Endothelial cell of hepatic sinusoid (primary cell): Measurements from ENCODE around the gene EPB41L3.

ENCODE experiments used
- in situ Hi-C: cut with HindIII; loops from 2 replicates; pipeline ENCODE4 v1.10.0; 2017; ENCODE audit warnings: low sequenced_read_pairs

EPB41L3 gene

DNA sequence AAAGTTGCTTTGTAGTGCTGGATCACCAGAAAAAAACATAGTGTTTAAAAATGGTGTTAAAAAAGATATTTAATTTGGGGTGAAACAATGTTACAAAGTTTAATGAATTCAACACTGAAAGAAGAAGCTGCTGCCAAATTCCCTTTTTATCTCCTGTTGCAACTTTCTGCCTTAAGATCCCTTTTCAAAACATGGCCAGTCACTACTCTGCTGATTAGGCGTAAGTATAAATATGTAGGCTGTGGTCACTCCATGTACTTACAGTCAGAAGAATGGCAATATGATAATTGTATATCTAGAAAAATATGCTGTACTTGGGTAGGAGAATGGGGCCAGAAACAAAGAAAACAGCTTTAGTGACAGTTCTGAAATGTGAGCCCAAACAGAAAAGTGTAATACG, 124.8 kb downstream of the EPB41L3 start:
- in situ Hi-C loops: no loop called here

DNA sequence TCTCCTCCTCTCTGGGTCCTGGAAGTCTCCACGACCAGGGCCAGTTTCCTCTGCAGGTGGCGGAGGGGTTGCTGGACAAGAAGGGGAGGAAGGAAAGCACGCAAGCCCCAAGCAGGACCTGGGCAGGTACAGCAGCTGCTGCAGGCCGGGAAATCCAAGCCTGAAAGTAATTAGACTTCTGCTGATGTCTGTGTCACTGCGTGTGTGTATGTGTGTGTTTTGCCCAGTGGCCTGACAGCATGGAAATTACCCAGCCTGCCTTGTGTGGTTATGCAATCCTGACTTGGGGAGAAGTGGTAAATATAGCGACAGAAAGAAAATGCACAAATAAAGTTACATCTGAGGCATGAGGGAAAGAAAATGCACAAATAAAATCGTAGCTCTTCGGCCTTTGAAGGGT, 126.5 kb downstream of the EPB41L3 start:
- in situ Hi-C loops: no loop called here

DNA sequence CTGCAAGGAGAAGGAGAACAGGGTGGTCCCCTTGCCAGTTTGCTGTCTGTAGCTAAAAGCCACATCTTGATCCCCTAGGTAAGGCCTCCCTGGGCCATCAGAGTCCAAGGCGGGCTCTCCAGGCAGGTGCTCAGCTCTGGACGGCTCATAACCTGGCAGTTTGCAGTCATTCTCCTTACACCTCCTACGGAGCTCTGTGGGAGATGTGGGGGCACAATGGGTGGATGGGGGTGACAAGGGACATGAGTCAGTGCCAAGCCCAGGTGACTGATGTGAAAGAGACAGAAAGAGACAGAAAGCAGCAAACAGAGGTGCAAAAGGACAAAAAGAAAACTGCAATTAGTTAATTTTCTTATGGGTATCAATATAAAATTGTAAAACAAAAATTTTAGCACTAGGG, 127.7 kb downstream of the EPB41L3 start:
- in situ Hi-C loops: no loop called here

DNA sequence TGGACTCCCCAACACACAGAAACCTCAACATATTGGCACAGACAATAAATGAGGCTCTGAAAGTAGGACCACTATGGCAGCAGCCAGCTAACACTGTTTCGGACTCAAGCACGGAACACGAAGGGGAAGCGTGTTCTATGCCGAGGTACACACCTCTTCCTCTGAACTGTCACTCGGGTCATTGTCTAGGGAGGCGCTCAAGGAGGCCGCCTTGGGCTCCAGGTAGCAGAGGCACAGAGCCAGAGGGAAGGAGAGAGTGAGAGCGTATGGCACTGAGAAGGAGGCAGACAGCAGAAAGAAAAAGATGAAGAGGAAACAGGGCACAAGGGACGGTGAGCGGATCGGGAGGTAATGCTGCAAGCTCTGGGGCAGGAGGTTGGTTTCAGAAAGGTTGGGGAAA, 128.1 kb downstream of the EPB41L3 start:
- in situ Hi-C loops: no loop called here

DNA sequence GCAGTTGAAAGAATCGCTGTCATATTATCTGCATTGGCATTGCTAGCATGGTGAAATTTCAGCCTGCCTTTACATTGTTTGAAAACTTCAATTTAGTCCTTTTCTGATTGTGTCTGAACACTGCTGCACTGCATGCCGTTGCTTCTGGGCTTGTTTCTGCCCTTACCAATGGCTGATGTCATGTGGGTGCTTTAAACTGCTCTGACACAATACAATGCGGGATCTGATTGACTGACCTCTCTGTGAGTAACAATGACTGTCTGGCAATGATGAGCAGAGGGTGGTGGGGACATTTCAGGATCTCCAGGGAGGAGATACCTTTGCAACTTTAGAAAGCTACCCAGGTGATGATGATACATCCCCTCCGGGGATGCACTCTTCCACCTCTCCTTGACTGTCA, 128.8 kb downstream of the EPB41L3 start:
- in situ Hi-C loops: no loop called here

DNA sequence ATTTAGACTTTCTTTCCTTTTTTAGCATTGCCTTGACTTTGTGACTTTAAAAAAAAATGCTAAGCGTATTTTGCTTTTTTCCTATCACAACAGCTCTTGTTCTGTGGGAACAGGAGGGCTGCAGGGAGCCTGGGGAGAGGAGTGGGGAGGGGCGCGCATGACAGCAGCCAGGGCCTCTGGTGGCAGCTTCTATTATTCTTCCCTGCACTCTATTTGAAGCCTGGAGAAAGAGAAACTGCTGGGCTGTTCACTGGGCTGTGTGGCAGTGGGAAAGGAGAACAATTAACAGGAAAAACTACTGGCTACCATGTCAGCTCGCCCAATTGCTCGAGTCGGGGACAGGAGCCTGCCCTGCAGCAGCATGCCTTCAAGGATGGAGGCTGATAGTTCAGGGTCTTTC, 129.3 kb downstream of the EPB41L3 start:
- in situ Hi-C loops: no loop called here

DNA sequence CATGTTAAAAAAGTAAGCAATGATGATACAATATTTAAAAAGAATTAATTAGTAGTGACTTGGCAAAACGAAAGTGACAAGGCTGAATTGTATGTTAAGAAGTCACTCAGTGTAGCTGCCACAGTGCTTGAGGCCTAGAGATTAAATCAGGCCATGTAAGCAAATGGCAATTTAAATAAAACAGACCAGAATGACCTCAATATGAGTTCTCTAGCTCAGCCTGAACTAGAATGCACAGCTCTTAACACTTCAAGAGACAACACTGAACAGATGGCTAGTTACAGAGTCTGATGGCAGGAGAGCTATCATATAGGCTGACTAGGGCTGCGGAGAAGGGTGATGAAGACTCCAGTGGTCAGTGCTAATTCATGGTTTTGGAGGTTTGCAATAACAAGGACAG, 130.3 kb downstream of the EPB41L3 start:
- in situ Hi-C loops: no loop called here

DNA sequence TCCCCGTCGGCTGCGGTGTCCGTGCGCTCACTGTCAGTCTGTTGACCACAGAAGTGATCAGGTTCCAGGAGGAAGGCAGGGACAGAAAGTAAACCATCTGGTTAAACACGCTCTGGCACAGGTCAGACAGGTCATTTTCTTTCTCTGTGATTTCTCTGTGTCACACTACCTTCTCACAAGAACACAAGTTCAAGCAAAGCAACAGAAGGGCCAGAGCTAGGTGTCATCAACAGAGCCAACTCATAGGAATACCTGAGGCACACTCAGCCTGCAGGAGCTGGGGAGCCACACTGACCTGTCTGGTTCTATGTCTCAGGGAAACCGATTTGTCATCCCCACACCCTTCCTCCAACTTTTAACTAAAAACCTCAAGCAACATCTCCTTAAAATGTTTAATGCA, 133.2 kb downstream of the EPB41L3 start:
- in situ Hi-C loops: no loop called here

DNA sequence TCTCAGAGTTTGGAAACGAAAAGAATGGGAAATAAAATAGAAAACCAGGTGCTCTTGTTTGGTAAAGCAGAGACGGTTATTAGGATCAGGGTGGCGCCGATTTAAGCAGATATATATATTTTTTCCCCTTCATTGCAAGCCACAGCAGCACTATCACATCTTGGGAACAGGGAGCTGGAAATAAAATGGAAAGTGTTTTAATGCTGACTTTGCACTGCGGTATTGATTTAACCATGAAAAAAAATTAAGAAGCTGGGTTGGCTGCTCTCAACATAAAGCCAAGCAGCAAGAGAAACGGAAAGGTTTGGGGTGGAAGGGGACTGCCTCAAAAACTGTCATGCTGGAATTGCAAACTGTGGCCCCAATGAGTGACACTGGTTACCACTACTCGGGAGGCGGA, 145.5 kb downstream of the EPB41L3 start:
- in situ Hi-C loops: no loop called here

DNA sequence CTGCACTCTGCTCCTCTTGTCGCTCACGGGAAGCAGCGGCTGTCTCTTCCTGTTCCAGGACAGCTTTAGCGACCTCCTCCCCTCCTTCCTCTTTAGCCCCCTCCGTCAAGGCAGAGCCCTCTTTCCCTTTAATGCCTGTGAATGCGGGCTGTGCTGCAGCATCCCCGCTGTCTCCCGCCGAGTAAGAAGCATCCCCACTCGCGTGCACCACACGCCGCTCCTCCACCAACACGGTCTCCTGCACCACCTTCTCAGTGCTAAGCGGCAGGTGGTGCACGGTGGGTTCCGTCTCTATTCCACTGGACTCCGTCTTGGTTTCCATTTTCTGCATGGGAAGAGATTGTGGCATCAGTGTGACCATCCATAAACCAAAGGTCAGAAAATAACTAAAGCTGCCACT, 146.7 kb downstream of the EPB41L3 start:
- in situ Hi-C loops: no loop called here

DNA sequence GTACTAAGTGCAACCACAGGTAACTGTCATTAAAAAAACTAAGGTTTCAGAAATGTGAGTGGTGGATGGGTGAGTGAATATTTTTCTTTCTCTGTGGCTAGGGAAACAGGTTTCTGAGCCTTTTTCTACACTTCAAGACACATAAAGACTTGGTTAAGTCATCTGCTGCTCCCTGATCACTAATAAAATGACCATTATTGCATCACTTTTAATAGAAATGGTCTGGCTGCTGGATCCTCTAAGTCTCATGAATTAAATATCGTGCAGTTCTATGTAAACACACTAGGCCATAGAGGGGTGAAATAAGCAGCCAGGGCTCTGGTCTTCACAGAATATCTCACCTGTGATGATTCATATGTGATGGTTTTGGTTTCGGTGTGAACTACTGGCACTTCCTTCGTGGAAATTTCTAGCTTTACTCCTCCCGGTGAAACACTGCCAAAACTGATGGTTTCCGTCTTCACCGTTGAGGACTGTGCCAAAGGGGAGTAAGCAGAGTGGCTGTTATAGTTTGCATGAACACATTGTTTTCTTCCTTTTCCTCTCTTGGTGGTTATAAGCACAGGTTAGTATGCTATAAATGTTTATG, 147.8 kb downstream of the EPB41L3 start:
- in situ Hi-C loops: no loop called here

DNA sequence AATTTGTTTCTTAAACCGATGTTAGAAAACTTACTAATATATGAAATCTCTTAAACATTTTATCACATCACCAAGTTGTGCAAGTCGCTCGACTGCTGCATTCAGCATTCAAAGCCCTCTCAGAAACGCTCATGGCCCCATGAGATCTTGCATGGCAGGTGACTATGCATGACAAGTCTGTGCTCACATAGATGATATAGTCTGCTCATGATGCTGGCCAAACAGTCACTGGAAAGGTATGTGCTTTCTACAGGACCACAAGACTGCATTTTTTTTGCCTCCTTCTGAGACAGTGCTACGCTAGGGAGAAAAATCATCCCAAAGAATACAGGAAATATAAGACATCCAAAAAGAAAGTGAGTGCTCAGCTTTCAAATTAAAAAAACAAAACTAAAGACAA, 150.0 kb downstream of the EPB41L3 start:
- in situ Hi-C loops: no loop called here

DNA sequence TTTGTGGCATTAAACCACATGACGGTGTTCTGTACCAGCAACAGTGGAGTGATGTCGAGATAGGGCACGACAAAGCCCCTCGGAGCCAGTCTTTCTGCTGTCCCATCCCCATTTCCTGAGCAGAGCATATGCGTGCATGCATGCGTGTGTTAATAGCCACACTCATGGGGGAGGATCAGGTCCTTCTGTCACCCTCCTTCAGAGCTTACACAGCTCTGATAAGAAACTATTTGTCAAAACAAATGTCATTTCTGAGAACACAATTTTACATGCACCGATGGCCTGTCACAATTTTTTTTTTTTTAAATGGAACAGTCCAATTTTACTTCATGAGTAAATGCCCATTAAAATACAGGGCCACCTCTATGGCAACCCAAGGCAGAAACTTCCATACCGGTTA, 152.4 kb downstream of the EPB41L3 start:
- in situ Hi-C loops: no loop called here

DNA sequence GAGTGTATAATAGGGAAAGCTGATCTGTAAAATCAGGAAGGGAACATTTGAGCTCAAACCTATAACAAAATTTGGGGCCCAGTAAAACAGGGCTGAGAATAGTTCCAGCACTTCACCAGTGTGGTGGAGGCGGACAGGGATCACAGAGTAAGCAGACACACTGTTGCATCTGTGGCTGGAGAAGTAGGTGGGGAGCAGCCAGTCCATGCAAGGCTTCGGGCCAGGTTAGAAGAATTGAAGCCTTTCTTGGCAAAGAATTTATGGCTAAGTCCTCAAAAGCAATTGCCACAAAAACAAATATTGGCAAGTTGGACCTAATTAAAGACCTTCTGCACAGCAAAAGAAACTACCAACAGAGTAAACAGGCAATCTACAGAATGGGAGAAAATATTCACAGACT, 154.4 kb downstream of the EPB41L3 start:
- in situ Hi-C loops: no loop called here

DNA sequence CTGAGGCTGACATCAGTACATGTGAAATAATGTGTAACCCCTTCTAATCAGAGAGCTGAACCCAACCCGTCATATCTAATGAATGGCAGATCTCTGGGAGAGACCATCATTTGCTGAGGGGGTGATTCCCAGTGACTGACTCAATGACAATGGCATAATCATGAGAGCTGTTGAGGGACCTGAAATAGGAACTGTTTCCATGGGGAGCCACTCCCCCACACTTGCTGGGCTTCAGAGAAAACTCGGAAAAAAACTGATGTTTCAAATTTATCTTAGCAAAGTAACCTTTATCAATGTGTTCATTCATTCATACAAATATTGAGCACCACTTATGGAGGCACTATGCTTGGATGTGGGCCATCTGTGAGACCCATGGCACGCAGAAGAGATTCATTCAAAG, 154.9 kb downstream of the EPB41L3 start:
- in situ Hi-C loops: no loop called here

DNA sequence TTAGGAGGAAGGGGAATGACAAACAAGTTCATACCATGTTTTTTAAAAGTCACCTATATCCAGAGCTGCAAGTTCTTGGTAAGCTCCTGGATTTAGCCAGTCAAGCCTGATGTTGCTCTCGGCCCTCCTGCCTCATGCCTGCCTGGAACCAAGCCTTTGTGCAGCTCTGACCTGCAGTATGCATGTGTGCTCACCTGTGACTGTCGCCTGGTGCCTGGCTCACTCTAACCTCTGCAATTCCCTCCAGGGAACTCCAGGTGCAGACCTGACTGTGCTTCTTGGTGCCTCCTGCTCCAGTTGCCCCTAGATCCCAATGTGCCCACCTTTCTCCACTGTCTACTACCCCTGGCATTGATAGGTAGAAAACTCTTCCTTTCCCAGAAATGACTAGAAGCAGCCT, 163.2 kb downstream of the EPB41L3 start:
- in situ Hi-C loops: no loop called here

DNA sequence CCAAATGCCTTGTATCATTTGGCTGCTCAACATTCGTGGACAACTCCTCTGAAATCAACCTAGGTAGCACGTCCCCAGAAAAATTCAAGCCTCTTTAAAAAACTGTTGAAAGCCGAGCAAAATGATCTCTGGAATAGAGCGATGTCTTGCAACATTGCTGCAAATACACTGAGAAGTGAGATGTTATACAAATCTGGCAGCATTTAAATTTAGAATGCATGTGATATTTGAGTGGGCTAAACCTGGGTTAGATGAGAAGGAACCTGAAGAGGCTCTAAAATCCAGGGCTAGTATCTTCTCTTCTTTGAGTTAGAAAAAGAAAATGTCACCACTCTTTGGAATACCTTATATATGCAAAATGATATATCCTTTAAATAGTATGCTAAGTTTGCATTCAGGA, 166.8 kb downstream of the EPB41L3 start:
- in situ Hi-C loops: no loop called here

DNA sequence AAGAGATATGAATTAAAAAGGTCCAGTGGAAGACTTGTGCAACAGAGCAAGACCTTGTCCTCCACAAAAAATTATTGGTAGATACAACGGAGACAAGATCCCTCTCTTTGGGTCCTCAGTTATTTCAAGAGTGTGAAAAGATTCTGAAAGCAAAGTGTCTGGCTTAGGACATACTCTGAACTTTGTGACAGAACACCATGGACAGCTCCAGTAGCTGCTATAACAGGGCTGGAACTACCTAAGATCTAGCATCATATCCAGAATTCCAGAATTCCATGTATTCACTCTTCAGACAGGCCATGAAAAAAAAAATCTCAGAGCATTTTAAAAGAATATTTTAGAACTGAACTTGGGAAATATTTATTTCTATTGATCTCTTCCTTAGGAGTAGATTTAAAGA, 173.5 kb downstream of the EPB41L3 start:
- in situ Hi-C loops: no loop called here

DNA sequence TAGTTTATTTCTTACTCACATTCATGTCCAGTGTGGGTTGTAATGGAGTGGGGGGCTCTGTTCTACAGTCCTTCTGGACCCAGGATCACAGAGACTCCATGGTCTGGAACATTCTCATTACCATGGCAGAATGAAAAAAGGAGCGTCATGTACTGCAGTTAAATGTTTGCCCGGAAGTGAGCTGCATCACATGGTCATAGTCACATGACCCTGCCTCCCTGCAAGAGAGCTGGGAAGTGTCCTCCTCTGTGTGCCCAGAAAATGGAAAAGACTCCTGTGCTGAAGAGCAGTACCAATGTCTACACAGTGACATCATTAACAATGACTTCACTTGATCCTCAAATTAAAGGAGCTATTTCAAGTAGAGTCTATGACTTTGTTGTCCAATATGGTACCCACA, 174.3 kb downstream of the EPB41L3 start:
- in situ Hi-C loops: no loop called here

DNA sequence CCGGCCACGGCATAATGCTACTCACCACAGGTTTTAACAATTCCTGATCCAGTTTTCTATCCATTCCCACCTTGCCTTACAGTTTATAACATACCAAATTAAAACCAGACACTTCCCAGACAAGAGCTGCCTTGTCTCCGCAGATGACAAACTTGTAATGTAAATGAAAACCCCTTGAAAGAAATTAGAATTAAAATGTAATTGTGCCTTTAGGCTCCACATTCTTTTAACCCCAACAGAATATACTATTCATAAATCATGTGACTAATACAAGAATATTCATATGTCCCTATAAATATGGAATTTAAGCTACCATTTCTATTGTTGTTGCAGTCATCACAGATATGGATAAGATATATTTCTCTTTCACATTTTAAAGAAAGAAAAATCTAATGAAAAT, 178.4 kb downstream of the EPB41L3 start:
- in situ Hi-C loops: no loop called here

DNA sequence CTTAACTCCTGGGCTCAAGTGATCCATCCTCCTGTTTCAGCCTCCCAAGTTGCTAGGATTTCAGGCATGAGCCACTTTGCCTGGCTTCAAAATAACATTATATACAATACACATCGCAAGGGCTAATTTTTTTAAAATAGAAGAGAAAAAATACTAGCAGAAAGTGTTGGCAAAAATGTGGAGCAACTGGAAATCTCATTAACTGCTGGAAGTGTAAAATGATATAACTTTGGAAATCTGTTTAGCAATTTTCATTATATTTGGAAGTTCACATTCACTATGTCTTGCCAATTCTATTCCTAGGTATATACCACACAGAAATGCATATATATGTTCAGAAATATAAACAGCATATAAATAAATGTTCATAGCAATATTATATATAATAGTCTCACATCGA, 193.2 kb downstream of the EPB41L3 start:
- in situ Hi-C loops: no loop called here
